Endothelial cell of umbilical vein (primary cell): ENCODE measurements around the gene PPIL6. TPM values are rescaled to one million over a fixed set of nuclear protein-coding genes. Genes with fewer than 3 reads are reported as not detected.

Experiments used
- BruUV-seq: library from RNA; stranded (reverse); fragments of 400-500 nt; replicated peaks from 2 replicates; lab custom pipeline; 2021; lab: Mats Ljungman, UMichigan
- CTCF ChIA-PET: fragments of 300-600, 350-600 bp; sonication (Branson Sonifier 250); formaldehyde crosslinking; loops from one replicate; lab custom pipeline; 2021; ENCODE audit warnings: antibody characterized with exemption, inconsistent platforms; lab: Charles Lee
- POLR2A ChIA-PET: fragments of 300-600, 350-600 bp; sonication (Branson Sonifier 250); formaldehyde crosslinking; loops from one replicate; lab custom pipeline; 2021; ENCODE audit warnings: antibody characterized with exemption, inconsistent platforms; lab: Charles Lee
- DNase-seq: peaks from one replicate; pipeline ENCODE4 v3.0.0-alpha.2; 2011; ENCODE audit warnings: low read depth, low spot score
- FAIRE-seq: peaks from 2 replicates; lab custom pipeline; 2011; peaks lifted over from hg19 to GRCh38; lab: Jason Lieb, UNC
- H2AFZ ChIP-seq: 2 replicates; pipeline ENCODE4 v1.6.0; 2012; ENCODE audit warnings: low read depth, low read length, control low read depth, inconsistent platforms
- H3K27ac ChIP-seq: 2 replicates; pipeline ENCODE4 v1.5.1; 2011; ENCODE audit warnings: low read depth, mild to moderate bottlenecking, control low read depth, low read length, moderate library complexity; ENCODE audit not compliant: insufficient read depth
- H3K27me3 ChIP-seq, 2 experiments: 2 replicates each; pipeline versions ENCODE4 v1.6.0 to v1.6.1; 2011; ENCODE audit warnings: low read length in 2 of 2, mixed read lengths in 1 of 2; ENCODE audit not compliant: control insufficient read depth in 2 of 2, insufficient read depth in 2 of 2
- H3K36me3 ChIP-seq, 2 experiments: 2 replicates in 1 of 2; 3 replicates in 1 of 2; pipeline ENCODE4 v1.5.1; 2011; ENCODE audit warnings: low read length in 2 of 2, mild to moderate bottlenecking in 1 of 2, moderate library complexity in 1 of 2; ENCODE audit not compliant: control insufficient read depth in 2 of 2, insufficient read depth in 2 of 2; ENCODE audit errors: extremely low read depth in 1 of 2
- H3K4me1 ChIP-seq: 3 replicates; pipeline ENCODE4 v1.5.1; 2011; ENCODE audit warnings: mild to moderate bottlenecking, low read length; ENCODE audit not compliant: control insufficient read depth, insufficient read depth; ENCODE audit errors: extremely low read depth
- H3K4me2 ChIP-seq: 2 replicates; pipeline ENCODE4 v1.6.1; 2011; ENCODE audit warnings: low read length, control low read depth, mixed read lengths; ENCODE audit not compliant: insufficient read depth
- H3K4me3 ChIP-seq, 3 experiments: fragments of 200-600 bp in 1 of 3; sonication (generic), shearing (Covaris generic) in 1 of 3; replicated peaks in 1 of 3; 2 replicates each; pipeline ENCODE4 v1.5.1; 2011 to 2016; ENCODE audit warnings: control low read depth in 3 of 3, low read length in 3 of 3, mild to moderate bottlenecking in 2 of 3, inconsistent platforms in 1 of 3, low read depth in 1 of 3, moderate library complexity in 1 of 3; ENCODE audit not compliant: insufficient read depth in 1 of 3
- H3K79me2 ChIP-seq: 2 replicates; pipeline ENCODE4 v1.6.0; 2012; ENCODE audit warnings: low read length, inconsistent platforms; ENCODE audit not compliant: control insufficient read depth, insufficient read depth
- H3K9ac ChIP-seq: replicated peaks from 2 replicates; pipeline ENCODE3; 2011; ENCODE audit warnings: low read length, control low read depth; ENCODE audit not compliant: insufficient read depth; ENCODE audit errors: extremely low read depth
- H3K9me1 ChIP-seq: replicated peaks from 3 replicates; pipeline ENCODE4 v1.6.0; 2011; ENCODE audit warnings: mild to moderate bottlenecking, low read length; ENCODE audit not compliant: control insufficient read depth, insufficient read depth; ENCODE audit errors: extremely low read depth
- H3K9me3 ChIP-seq: replicated peaks from 2 replicates; pipeline ENCODE4 v1.5.1; 2012; ENCODE audit warnings: low read length, inconsistent platforms; ENCODE audit not compliant: control insufficient read depth, insufficient read depth
- H4K20me1 ChIP-seq: replicated peaks from 2 replicates; pipeline ENCODE3; 2011; ENCODE audit warnings: mild to moderate bottlenecking, low read length; ENCODE audit not compliant: control insufficient read depth, insufficient read depth; ENCODE audit errors: extremely low read depth
- FOS ChIP-seq: IDR thresholded peaks from 2 replicates; pipeline ENCODE4 v1.6.1; 2011; ENCODE audit warnings: mild to moderate bottlenecking, low read length, moderate library complexity, borderline replicate concordance; ENCODE audit not compliant: insufficient read depth
- GATA2 ChIP-seq: IDR thresholded peaks from 2 replicates; pipeline ENCODE4 v1.7.0; 2011; ENCODE audit warnings: low read depth, mild to moderate bottlenecking, moderate library complexity, mixed read lengths, low read length; ENCODE audit not compliant: insufficient read length, insufficient read depth
- JUN ChIP-seq: IDR thresholded peaks from 2 replicates; pipeline ENCODE4 v1.6.1; 2011; ENCODE audit warnings: borderline replicate concordance, low read depth; ENCODE audit not compliant: insufficient read length, insufficient read depth
- POLR2A ChIP-seq: IDR thresholded peaks from 2 replicates; pipeline ENCODE4 v1.6.1; 2012; ENCODE audit warnings: low read depth, mild to moderate bottlenecking, control low read depth, low read length
- dilution Hi-C: fragments of 300-500 bp; cut with MboI; formaldehyde crosslinking; loops from one replicate; pipeline ENCODE4 v1.15.0; 2019; ENCODE audit warnings: low sequenced_read_pairs; ENCODE audit not compliant: extremely low pct_ligation_motif_present
- intact Hi-C: fragments of 100-400 bp; cut with micrococcal nuclease; formaldehyde crosslinking; loops from one replicate; pipeline ENCODE4 v1.10.0; 2022
- polyA plus RNA-seq, 4 experiments: library from polyadenylated mRNA; depleted of rRNA in 3 of 4; stranded (reverse) in 3 of 4; unstranded in 1 of 4; fragments of >200 nt; gene quantifications; 2 replicates each; pipeline versions ENCODE4 v1.2.1 to v1.2.3, GENCODE V29; 2011 to 2012; ENCODE audit warnings: missing spikeins in 1 of 4
- total RNA-seq: library from RNA; stranded (reverse); gene quantifications from 2 replicates; pipeline ENCODE4 v1.2.3, GENCODE V29; 2021

PPIL6 gene
- total and polyA plus RNA-seq, 2 donors (not counting 3 experiments of a cell fraction or from before 2014, with no cell fraction given): 0.11 to 0.33 TPM

GRCh38 chr6:109429496-109429895 lies 10.9 kb downstream of the PPIL6 start:
- ChIA-PET CTCF (interaction anchor here (1.0 kb wide), 1 partner anchor 32 kb away, joined by 3 read pairs; no protein-coding TSS in a partner anchor), POLR2A (no interaction called here)
- Histone ChIP-seq H3K9me1 (no peaks in the 10 kb centered on the region), H3K4me2 (no peak overlapping the region), H3K4me1 (peaks cover 6% of the 10 kb centered on the region), H3K9me3 (no peaks in the 10 kb centered on the region), H3K27ac (no peak overlapping the region), H3K9ac (no peak overlapping the region), H3K27me3 (peaks cover 0 to 3% of the 10 kb centered on the region in 2 experiments), H3K36me3 (no peaks in the 10 kb centered on the region), H3K4me3 (no peak overlapping the region), H4K20me1 (no peaks in the 10 kb centered on the region), H2AFZ (no peak overlapping the region), H3K79me2 (no peaks in the 10 kb centered on the region)
- no peak for FAIRE-seq
- intact Hi-C loops (no loop called here), dilution Hi-C loops (no loop called here)
- no TSS peak for BruUV-seq
- no peak for TF ChIP-seq POLR2A
- TF ChIP-seq FOS: no peak
- no peak for DNase-seq

- intact Hi-C loops (no loop called here), dilution Hi-C loops (no loop called here)
- H3K9ac ChIP-seq: no peak overlapping the region
- no peaks in the 10 kb centered on the region for H3K9me3 ChIP-seq
- peaks cover 6% of the 10 kb centered on the region for H3K4me1 ChIP-seq
- TF ChIP-seq JUN (peak; percentile 79), GATA2 (no peak)
- BruUV-seq: no TSS peak
- H3K4me3 ChIP-seq: no peak overlapping the region
- H3K9me1 ChIP-seq: no peaks in the 10 kb centered on the region
- DNase-seq (peak; percentile 80), FAIRE-seq (peak; percentile 83)
- peak overlapping the region; percentile 1 for H2AFZ ChIP-seq
- H3K4me2 ChIP-seq: peak overlapping the region; percentile 20
- H3K27ac ChIP-seq: no peak overlapping the region
- H3K79me2 ChIP-seq: no peaks in the 10 kb centered on the region
- POLR2A ChIA-PET: interaction anchor here (0.7 kb wide), 1 partner anchor 12 kb away, joined by 5 read pairs; no protein-coding TSS in a partner anchor
- H4K20me1 ChIP-seq: no peaks in the 10 kb centered on the region
- CTCF ChIA-PET: interaction anchor here (1.0 kb wide), 1 partner anchor 32 kb away, joined by 3 read pairs; no protein-coding TSS in a partner anchor
- H3K36me3 ChIP-seq: no peaks in the 10 kb centered on the region
- H3K27me3 ChIP-seq: peaks cover 0 to 3% of the 10 kb centered on the region in 2 experiments
Observed at GRCh38 chr6:109428889-109429477, 11.4 kb downstream of the PPIL6 start.
